Fibroblast of mammary gland (primary cell): ENCODE data around the gene PIEZO2.

Experiments used
- DNase-seq: peaks from one replicate; pipeline ENCODE4 v3.0.0-alpha.2; 2010; ENCODE audit warnings: low read depth
- H3K4me3 ChIP-seq: 2 replicates; pipeline ENCODE4 v1.5.1; 2011; ENCODE audit warnings: low read depth, mild to moderate bottlenecking, low read length, moderate library complexity; ENCODE audit not compliant: control insufficient read depth
- TF ChIP-seq, protein P1 (sequence below): conservative IDR thresholded peaks from 2 replicates; pipeline ENCODE4 v1.5.1; 2011; ENCODE audit warnings: low read depth, low read length, inconsistent platforms; ENCODE audit not compliant: control insufficient read depth, insufficient read depth

The PIEZO2 gene

DNA sequence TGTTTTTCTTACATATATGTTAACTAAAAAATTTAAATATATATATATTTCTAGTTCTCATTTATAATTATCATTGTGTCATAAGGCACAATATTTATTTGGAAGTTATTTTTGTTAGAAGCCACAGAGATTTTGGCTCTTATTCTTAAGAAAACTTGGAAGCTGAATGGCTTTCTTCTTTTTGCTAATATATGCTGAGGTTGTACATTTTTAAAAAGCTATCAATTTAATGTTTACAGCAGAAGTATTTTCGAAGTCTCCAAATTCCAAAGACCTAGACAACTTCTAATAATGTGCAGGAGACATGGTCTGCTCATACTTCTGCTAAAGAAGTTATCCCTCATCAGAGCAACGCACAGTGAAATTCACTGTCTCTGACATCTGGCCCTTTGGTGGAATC lies 3.7 kb upstream of the PIEZO2 start:
- no peak overlapping the region for H3K4me3 ChIP-seq
- TF ChIP-seq, protein P1, sequence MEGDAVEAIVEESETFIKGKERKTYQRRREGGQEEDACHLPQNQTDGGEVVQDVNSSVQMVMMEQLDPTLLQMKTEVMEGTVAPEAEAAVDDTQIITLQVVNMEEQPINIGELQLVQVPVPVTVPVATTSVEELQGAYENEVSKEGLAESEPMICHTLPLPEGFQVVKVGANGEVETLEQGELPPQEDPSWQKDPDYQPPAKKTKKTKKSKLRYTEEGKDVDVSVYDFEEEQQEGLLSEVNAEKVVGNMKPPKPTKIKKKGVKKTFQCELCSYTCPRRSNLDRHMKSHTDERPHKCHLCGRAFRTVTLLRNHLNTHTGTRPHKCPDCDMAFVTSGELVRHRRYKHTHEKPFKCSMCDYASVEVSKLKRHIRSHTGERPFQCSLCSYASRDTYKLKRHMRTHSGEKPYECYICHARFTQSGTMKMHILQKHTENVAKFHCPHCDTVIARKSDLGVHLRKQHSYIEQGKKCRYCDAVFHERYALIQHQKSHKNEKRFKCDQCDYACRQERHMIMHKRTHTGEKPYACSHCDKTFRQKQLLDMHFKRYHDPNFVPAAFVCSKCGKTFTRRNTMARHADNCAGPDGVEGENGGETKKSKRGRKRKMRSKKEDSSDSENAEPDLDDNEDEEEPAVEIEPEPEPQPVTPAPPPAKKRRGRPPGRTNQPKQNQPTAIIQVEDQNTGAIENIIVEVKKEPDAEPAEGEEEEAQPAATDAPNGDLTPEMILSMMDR, result no peak
- DNase-seq, result no peak

DNA sequence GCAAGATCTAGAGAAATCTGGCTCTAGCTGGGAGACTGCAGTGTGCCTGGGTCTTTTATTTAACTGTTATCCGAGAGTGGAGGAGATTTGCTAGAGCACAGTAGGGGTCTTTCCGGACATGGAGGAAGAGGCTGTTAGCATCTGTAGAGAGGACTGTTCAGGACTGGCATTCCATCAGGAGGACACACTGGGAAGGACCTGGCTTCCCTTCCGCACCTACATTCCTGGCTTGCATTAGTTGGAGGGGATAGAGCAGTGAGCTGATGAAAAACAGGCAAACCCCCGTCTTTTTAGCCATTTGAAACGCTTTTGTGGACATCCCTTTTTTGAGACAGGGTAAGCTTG lies 874 bp upstream of the PIEZO2 start:
- H3K4me3 ChIP-seq, result no peak overlapping the region
- TF ChIP-seq, protein P1, result no peak
- no peak for DNase-seq

DNA sequence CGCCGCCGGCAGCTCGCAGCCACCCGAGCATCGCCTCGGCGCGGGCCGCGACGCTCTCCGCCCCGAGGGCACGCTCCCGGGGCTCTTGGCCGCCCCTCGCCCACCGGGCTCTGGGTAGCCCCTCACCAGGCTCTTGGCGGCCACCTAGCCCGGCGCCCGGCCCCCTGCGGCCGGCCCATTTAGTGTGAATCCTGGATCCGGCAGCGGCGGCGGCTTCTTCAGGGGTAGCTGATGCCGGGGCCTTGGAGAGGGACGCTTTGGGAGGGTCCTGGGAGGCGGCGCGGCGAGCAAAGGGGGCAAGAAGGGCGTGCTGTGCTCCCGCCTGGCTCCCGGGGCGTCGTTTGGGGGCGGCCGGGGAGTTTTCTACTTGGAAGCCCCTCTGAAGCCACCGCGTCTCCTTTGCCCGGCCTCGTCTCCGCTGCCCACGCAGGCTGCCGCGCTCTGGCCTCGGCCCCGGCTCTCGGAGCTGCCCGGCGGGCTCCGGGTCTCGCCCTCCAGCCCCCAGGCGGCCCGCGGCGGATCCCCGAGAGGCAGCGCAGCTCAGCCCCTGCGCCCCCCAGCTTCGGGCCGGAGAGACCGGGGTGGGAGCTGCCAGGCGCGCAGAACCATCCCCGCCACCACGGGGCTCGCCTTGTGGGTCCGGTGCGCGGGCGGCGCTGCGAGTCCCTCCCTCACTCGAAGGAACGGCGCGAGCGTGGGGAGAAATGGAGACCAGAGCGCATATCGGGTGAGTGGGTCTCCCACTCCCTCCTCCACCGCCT lies 509 bp downstream of the PIEZO2 start:
- H3K4me3 ChIP-seq, result no peak overlapping the region
- no peak for DNase-seq

DNA sequence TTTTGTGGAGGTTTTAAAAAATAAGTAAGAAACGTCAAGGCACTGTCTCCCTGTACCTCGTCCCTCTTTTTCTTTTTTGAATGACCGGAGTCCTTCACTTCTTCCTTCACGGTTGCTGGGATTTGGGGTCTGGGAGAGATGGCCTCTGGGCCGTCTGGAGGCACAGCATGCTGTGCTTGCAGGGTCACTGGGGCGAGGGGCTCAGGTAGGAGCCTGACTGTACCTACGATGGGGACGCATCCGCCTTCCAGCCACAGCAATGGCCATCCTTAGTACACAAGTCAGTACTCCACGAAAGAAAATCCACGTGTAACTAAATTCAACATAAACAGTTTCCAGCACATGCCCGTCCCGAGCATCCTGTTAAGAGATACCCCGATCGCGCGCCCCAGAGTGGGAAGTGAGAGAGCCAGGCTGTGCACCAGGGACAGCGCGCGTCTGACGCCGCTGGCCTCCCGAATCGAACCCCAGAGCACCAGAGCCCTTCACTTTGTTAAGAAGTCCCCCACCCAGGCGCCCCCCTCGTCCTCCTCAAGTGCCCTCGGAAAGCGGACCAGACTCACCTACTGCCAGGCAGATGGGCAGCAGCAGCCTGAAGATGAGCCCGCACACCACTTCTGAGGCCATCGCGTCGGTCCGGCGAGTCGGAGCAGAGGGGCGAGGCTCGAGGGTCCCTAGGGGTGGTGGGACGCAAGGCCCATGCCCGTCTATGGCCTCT lies 1.2 kb downstream of the PIEZO2 start:
- TF ChIP-seq, protein P1, result no peak
- no peak for DNase-seq
- H3K4me3 ChIP-seq, result no peak overlapping the region

More for the DNA sequence above, 509 bp downstream of the PIEZO2 start:
- TF ChIP-seq, protein P1, result no peak

DNA sequence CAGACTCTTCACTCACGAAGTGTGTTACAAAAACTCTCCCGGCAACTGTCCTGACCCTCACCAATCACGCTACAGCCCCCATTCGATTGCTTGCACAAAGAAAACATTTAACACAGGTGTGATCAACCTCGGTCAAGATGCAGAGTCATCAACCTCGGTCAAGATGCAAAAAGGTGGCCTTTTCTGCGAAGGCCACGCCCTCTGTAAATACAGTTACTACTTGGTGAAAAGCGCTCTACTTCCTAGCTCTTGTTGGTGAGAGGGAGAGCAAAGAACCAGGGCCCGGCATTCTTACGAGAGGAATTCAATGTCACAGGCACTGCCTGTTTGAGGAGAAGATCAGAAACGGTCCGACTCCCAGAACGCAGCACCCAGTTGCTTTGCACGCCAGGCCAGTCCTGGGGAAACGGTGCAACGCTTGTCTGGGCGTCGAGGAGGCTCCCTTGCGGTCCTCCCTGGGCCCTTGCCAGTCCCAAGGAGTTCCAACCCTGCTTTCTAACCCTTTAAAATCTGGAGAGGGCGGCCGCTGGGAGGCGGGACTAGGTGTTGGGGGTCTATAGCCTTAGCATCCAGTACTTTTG lies 1.9 kb downstream of the PIEZO2 start:
- TF ChIP-seq, protein P1, result no peak
- no peak overlapping the region for H3K4me3 ChIP-seq

DNA sequence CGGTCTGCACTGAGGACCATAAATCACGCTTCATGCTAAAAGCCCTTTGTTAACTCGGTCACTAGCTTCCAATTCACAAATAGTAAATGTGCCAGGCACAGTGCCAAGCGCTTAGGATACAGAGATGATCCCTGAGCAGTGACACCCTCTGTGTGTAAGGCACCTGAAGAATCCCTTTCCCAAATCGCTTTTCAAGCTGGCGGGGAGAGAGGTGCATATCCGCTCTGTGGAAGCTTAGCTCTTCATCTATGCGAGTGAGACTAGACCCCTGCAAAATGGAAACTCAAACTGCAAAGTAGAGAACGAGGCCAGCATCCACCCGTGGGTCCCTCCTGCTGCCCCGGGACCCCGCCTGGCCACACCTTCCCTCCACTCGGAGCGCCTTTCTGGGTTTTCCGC lies 2.4 kb downstream of the PIEZO2 start:
- DNase-seq, result no peak
- no peak overlapping the region for H3K4me3 ChIP-seq
- TF ChIP-seq, protein P1, result no peak

More for the DNA sequence above, 1.9 kb downstream of the PIEZO2 start:
- no peak for DNase-seq
